Left ventricle myocardium superior (tissue), 1 donor: Measurements from ENCODE around the gene VAV2. TPM values are rescaled to one million over a fixed set of nuclear protein-coding genes. Genes with fewer than 3 reads are reported as not detected.

Experiments
- ATAC-seq: fragments of 200-7000 bp; cut with Tn5 transposase; one replicate; pipeline ENCODE4 v1.9.1; 2020; ENCODE audit warnings: mild to moderate bottlenecking, moderate library complexity
- DNase-seq: peaks from one replicate; pipeline ENCODE4 v3.0.0-alpha.2; 2020
- intact Hi-C: fragments of 100-400 bp; cut with micrococcal nuclease; formaldehyde crosslinking; loops from one replicate; pipeline ENCODE4 v1.11.0; 2022
- total RNA-seq: library from RNA; stranded (reverse); fragmentation: NEBNext Ultra II Directional; extraction: Animal tissue kit (Norgen Biotek cat#: 25700); gene quantifications from one replicate; pipeline ENCODE4 v1.2.1, GENCODE V29; 2021
- donor health status: DM: no; HTN: yes; CAD: no; lungs with severe emphysema.

The VAV2 gene
- total RNA-seq, 1 donor from 2014 or later: 6.1 TPM

DNA sequence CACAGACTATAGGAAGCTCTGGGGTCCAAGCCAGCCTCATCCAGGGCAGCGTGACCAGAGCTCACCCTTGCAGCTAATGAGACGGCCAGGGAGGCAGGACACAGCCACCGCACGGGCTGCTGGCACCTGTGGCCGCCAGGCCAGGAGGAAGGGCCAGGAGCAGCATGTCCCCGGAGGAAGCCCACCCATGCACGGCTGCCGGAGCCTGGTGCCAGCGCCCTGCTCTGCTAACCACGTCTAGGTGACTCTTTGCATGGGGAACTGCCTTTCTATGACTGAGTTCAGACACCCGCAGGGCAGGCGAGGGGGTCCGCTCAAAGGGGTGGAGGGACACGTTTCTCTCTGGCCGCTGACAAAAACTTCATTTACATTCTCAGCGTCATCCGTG lies 185.5 kb downstream of the VAV2 start:
- DNase-seq (no peak), ATAC-seq (no peak)
- intact Hi-C loops: no loop called here

DNA sequence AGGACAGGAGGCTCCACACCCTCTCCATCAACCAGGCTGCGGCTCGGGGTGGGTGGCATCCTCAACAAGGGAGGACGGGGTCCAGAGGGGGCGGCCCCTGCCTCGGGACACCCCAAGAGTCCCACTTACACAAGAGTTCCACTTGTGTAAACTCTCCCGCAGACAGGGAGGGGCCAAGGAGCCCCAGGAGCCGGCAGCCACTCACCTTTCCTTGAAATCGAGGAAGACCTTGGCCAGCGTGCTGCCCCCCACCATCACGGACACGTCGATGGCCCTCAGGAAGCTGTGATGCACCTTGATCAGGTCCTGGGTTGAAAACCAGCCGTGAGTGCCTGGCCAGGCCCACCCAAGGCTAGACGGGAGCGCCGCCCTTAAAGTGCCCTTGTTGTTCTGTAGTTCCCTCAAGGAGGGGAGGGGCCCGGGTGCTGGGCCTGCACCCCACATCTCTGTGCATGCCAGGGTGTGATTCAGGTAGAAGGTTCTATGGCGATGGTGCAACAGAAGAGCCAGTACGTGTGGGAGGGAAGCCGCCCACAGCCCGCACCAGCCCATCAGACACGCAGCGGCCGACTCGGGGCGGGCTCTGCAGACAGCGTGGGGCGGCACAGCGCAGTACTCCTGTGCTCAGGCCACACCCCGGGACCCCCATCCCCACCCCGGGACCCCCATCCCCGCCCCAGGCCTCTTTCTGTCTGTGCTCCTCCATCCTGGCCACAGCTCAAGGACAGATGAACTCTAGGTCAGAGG lies 186.1 kb downstream of the VAV2 start:
- ATAC-seq (no peak), DNase-seq (no peak)
- intact Hi-C loops: no loop called here

DNA sequence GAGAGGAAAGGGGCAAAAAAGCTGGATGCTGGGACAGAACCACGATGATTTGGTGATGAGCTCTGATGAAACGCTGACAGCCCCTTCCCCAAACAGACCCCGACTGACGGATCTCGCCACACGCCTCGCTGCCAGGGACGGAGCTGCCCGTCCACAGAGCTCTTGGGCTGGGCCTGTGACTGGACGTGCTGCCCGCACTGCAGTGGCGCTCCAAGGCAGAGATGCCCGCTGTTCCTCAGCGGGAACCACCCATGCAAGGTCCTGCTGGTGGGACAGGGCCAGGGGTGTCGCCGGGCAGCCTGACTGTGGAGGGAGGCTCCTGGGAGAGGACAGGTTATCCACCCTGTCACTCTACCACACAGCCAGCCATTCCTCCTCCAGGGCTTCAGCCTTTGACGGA lies 187.9 kb downstream of the VAV2 start:
- intact Hi-C loops: no loop called here
- DNase-seq: no peak

DNA sequence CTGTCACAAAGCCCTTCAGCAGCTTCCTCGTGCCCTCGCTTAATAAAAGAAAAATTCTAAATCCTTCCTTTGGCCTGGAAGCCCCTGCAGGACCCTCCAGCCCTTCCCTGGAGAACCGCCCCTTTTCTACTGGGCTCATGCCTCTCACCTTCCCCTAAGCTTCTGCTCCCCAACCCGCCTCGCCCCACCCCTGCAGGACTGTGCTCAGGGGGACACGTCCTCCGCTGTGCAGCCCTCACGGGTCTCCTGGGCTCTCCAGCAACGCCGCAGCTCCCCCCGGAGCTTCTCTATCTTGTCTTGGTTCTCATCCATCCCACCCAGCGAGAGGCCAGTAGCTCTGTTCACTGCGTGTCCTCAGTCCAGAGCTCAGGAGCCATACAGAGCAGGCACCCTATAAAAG lies 188.4 kb downstream of the VAV2 start:
- intact Hi-C loops: no loop called here
- ATAC-seq (no peak), DNase-seq (no peak)

More for the DNA sequence above, 187.9 kb downstream of the VAV2 start:
- no peak for ATAC-seq

DNA sequence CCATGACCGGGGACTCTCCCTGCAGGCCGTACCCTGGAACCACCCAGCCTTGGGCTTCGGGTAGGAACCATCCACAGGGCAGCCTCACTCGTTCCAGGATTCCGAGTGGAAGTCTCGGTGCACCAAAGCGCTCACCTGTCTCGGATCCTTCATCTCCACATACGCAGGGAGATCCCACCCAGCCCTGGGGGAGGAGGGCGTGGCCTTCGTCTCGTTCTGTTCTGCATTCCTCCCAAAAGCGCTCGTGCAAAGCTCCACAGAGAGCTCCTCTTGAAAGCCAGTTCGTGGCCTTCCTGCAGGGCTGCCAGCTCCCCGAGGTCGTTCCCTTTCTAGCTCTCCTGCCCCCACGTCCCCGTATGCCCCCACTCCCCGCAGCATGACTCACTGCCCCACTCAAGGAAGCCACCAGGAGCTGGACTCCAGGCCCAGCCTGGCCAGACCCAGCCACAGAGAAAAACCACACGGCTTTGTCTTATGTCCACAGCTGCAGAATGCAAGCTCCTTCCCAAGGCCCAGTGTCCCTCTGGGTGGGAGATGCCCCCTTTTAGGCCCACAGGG lies 189.0 kb downstream of the VAV2 start:
- DNase-seq: no peak
- intact Hi-C loops: no loop called here

DNA sequence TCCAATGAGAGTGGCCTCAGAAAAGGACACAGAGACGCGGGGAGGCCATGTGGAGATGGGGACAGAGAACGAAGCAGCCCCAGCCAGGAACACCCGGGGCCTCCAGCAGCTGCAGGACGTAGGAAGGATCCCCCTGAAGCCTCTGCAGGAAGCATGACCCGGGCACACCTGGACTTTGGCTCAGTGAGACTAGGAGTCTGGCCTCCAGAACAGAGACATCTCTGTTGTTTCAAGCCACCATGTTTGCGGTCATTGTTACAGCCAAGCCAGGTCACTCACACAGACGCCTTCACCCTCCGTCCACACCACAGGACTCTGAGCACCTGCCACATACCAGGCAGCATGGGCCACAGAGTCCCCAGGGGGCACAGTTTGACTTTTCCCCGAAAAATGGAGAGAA lies 190.4 kb downstream of the VAV2 start:
- intact Hi-C loops: no loop called here

More for the DNA sequence above, 189.0 kb downstream of the VAV2 start:
- no peak for ATAC-seq

DNA sequence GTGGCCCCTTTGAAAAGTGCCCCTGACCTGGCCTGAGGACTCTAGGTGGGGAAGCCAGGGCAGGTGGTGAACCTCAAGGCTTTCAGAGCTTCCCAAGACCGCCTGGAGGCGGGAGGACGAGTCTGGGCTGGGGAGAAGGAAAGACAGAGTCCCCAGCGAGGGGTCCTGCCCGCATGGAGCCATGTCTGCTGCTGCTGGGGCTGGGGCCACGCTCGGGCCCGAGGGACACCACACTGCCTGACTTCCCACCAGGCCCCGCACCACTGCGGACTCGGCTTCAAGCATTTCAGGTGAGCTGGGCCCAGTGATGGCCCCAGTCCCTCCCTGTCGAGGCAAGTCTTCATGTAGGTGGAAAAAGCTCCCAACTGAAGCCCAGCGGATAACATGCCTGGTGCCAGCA lies 191.9 kb downstream of the VAV2 start:
- no peak for DNase-seq
- no peak for ATAC-seq
- intact Hi-C loops: no loop called here

More for the DNA sequence above, 190.4 kb downstream of the VAV2 start:
- ATAC-seq: no peak
- DNase-seq: no peak

DNA sequence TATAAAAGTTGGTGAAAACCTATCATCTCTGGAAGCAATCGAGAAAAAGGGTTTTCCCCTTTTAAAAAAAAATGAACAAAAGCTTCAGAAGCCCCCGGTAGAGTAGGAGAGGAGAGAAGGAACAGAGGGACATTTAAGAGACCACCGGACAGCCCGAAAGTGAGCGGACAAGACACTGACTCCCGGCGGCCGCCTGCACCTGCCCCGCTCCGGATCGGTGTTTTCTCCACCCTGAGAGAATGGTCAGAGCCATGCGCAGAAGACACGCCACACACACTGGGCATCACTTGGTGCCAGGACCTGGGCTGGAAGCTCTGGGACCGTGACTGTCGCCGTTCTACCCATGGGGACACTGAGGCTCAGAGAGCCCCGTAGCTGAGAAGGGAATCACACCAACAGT lies 192.4 kb downstream of the VAV2 start:
- DNase-seq (no peak), ATAC-seq (no peak)
- intact Hi-C loops: no loop called here

DNA sequence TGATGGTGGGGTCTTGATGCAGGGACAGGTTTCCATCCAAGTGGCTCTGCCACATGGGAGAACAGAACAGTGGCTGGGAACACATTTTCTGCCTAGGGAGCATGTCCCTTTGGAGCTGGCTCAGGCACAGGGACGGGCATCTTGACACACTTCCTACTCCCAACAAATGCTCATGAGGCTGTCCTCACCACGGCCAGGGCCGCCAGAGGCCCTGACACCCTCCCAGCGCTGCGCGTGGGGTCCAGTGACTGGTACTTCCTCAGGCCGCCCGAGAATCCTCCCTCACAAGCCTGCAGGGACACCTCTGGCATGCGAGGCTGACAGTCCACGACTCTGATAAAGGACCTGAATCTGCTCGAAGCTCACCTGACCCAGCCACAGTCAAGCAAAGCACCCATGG lies 193.0 kb downstream of the VAV2 start:
- intact Hi-C loops: no loop called here
- DNase-seq: no peak
- no peak for ATAC-seq

DNA sequence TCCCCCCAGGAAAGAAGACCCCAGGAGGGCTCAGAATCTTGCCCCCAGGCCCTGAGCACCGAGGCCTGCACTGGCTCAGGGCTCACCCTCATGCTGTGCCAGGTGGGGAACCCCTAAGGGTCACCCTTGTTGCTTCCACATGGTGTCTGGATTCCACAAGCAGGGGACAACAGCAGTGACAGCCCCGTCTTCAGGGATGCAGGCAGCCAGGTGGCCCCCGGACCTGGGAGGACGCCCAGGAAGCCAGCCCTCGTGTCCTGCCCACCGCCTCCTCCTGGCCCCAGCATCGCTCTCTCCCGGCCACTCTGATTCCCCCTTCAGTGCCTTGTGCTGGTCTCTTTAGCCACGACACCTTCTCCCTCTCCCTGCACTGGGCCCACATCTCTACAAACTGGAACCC lies 194.0 kb downstream of the VAV2 start:
- DNase-seq (no peak), ATAC-seq (no peak)
- intact Hi-C loops: no loop called here

DNA sequence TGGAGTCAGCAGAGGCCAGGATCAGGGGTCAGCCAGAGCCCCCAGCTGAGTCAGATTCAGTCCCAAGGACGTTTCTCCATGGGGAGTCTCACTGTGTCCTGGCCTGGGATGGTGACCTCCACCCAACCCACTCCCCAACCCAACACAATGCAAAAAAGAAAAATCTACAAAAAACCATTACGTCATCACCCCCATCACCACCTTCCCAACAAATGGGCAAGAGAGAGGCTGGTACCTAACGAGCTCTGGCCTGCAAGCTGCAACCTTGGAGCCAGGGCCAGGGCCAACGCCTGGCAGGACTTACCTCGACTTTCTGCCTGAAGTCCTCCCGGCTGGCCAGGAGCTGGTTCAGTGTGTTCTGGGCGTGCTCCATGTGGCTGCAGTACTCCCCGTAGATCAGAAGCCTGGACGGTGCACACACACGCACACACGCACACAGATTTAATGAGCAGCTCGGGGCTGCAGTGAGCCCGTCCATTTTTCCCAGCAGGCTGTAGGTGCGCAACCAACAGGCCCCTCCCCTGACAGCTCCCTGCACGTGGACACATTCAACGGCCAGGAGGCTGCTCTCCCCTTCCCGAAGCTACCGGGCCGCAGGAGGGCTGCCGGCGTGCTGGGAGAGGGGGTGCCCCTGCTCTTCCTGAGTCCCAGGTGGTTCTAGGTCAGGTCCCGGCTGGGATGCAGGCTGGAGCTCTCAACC lies 194.6 kb downstream of the VAV2 start:
- intact Hi-C loops: no loop called here

DNA sequence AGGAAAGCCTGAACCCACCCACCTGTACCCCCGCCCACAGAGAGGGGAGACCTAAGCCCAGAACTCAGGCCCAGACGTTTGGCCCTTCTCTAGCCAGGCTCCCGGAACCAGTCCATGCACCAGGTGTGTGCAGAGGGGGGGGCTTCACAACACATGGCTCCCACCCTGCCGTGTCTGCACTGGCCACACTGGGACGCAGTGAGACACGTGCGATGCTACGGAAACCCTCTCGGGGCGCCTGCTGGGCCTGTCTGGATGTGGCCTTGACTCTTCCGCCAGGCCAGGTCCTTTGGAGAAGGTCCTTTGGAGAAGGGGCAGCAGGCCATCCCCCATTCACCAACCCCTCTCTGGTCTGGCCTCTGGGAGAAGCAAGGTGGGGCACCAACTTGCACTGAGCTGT lies 195.6 kb downstream of the VAV2 start:
- DNase-seq: no peak
- intact Hi-C loops: no loop called here
- no peak for ATAC-seq

More for the DNA sequence above, 194.6 kb downstream of the VAV2 start:
- DNase-seq (no peak), ATAC-seq (no peak)

DNA sequence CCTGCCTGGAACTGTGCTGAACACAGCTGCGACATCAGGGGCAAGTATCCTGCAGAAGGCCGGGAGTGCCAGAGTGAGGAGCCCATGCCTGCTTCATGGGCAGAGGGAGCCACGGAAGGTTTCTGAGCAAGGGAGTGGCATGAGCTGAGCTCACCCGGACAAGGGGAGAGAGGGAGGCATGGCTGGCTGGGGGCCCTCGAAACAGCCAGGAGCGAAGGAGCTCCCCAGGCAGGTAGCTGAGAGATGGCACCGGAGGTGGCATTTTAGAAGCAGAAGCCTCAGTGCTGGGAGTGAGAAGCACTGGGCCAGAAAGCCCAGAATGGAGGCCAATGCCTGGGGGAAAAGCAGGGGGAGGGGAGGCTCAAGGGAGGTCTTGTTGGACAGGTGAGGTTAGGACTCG lies 197.1 kb downstream of the VAV2 start:
- intact Hi-C loops: no loop called here
- no peak for ATAC-seq
- no peak for DNase-seq

DNA sequence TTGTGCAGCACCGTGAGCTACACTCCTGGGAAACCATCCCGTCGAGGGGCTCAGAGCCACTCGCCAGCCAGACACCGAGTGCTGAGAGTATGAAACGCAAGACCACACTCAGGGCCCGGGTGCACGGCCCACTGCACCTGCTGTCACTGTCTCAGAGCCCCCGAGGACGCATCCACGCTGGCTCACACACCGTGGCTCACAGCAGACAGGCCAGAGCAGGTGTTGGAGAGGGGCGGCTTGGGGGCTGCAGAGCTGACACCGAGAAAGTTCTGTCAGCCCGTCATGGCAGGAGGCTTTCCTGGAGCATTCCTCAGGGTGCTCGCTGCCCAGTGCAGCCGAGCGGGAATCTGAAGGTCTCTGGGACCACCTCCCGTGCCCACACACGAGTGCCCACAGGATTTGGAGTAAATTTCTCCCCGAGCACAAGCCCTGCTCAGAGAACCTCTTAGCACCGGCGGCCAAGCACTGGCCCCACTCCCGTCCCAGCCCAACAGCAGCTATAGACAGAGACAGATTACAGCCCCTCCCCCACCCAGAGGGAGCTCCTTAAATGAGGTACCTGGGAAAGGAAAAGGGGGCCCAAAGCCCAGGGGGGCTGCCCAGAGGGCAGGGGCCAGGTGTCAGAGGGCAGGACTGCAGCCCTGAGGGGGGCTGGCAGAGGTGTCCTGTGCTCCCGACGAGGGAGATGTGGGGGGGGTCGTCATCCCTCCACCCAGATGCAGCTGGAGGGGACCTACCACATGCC lies 197.9 kb downstream of the VAV2 start:
- DNase-seq (no peak), ATAC-seq (no peak)
- intact Hi-C loops: no loop called here

DNA sequence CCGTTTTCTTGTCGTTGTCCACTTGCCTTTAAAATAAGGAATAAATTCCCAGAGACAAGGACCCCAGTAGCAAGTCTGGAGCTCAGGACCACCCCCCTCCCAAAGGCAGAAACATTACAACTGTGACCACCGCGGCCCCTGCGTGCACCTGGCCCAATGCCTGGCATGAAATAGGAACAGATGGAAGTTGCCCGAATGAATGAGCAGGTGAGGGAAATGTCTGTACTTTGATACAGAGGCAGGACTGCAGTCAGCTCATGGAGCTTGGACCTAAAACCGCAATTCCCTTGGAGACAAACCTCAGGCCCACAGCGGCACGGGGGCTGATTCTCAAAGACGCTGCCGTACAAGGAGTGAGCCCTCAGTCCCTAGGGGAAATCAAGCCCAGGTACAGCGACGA lies 198.7 kb downstream of the VAV2 start:
- intact Hi-C loops: loop anchor here (2.0 kb wide), 1 partner anchor 201 kb away; no protein-coding TSS in a partner anchor
- ATAC-seq: no peak

DNA sequence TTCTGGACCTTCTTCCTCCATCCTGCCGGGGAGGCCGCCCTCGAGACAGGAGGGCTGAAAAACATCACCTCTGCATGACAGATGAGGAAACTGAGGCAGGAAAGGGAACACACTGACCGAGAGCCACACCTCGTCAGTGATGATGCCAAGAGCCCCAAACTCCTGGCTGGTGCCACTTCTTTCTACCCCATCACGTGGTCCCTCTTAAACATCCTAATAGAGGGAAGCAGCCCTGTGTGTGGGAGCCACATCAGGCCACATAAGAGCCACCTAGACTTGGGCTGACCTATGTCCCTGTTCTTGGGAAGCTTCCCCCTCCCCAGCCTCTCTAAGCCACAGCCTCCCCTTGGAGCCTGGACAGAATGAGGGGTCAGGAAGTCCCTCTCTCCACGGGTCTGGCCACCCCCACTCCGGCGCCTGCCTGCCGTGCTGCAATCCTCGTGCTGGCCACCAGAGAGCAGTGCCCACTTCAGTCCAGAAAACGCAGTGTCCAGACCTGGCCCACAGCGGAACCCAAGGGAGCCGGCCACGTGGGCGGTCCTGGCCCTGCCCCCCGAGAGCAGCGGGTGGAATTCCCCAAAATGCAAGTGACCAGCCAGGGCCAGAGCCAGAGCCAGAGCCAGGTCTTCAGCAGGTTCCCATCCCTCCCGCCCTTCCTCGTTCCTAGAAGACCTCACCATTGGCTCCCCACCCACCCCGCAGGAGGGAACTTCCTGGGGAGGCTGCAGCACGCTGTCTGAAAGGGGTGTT lies 199.2 kb downstream of the VAV2 start:
- intact Hi-C loops: loop anchor here (2.0 kb wide), 1 partner anchor 202 kb away; no protein-coding TSS in a partner anchor
- DNase-seq: peak; percentile 86

More for the DNA sequence above, 198.7 kb downstream of the VAV2 start:
- no peak for DNase-seq

DNA sequence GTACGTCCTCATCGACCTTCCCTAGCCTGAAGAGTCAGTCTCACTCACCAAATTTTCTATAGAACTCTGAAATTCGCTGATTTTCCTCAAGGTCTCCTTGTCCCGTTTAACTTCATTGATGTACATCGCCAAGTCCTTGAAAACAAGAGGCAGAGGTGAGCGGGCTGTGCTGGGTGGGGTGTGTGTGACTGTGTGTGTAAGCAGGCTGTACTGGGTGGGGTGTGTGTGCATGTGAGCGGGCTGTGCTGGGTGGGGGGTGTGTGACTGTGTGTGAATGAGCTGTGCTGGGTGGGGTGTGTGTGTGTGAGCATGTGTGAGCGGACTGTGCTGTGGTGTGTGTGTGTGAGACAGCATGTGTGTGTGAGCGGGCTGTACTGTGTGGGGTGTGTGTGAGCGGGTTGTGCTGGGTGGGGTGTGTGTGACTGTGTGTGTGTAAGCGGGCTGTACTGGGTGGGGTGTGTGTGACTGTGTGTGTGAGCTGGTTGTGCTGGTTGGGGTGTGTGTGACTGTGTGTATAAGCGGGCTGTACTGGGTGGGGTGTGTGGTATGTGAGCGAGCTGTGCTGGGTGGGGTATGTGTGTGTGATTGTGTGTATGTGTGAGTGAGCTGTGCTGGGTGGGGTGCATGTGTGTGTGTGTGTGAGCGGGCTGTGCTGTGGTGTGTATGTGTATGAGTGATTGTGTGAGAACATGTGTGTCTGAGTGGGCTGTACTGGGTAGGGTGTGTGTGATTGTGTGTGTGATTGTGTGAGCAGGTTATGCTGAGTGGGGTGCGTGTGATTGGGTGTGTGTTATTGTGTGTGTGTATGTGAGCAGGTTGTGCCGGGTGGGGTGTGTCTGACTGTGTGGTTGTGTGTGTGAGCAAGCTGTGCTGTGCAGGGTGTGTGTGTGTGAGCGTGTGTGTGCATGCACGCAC lies 200.1 kb downstream of the VAV2 start:
- no peak for DNase-seq
- ATAC-seq: no peak
- intact Hi-C loops: loop anchor here (2.0 kb wide), 1 partner anchor 203 kb away; no protein-coding TSS in a partner anchor

More for the DNA sequence above, 199.2 kb downstream of the VAV2 start:
- ATAC-seq: peak; percentile 82

DNA sequence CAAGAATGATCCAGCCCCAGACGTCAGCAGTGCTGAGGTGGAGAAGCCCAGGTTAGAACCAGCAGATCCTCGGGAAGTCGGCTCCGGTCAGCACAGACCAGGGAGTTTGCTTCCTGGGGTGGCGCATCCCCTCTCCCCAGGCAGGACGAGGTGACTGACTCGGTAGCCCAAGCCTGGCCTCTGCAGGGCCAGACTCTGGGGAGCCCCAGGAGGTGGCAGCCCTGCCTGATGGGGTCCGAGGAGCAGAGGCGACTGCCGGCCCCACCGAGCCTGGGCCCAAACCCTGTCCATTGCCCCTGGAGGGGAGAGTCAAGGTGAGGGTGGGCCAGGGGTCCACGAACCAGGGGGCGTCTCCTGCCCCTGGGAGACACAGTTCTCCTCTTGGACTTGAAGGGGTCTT lies 201.1 kb downstream of the VAV2 start:
- DNase-seq (no peak), ATAC-seq (no peak)
- intact Hi-C loops: no loop called here
